Stimulated activated naive CD4-positive, alpha-beta T cell (primary cell): ENCODE data around the gene SPAG17.

Experiments
- DNase-seq, 6 experiments: peaks; one replicate each; lab custom pipeline; 2025; lab: John Stamatoyannopoulos, UW

Gene SPAG17

GRCh38 chr1:118118873-118119463 is 66.1 kb downstream of the SPAG17 start:
- no peak for DNase-seq

GRCh38 chr1:118118469-118118868 is 66.6 kb downstream of the SPAG17 start:
- no peak for DNase-seq

DNA sequence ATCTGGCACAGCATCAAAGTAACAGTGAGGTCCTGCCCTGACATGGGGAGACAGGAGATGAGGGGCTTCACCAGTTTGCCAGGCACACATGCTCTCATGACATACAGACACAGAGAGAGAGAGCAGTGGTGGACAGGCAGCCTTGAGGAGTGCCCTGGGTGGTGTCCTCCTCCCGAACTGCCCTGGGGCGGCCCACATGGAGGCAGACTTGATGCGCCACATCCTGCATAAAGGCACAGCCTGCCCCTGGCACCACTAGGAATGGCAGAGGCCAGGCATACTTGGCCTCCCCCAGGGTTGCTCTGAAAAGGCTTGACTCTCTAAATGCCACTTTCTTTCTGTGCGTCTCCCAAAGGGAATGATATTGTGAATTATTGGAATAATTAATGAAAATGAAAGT is 67.5 kb downstream of the SPAG17 start:
- DNase-seq = no peak

GRCh38 chr1:118116909-118117308 is 68.1 kb downstream of the SPAG17 start:
- no peak for DNase-seq

DNA sequence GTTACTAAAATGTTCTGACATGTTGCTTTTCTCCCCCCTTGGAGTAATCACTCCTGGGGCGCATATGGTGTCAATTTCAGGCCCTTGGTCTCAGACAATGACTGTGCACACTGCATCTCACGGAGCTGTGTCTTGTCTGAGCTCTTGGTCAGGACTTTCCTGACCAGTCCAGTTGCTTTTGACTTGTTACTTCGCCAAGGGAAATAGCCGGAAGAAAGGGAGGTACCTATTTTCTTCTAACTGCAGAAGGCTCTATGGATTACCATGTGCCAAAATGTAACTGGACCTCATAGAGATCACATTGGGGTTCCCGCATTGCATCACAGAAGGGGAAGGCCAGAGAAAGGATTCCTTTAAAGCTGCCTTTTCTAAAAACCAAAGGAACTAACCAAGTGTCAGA is 68.6 kb downstream of the SPAG17 start:
- DNase-seq = no peak

DNA sequence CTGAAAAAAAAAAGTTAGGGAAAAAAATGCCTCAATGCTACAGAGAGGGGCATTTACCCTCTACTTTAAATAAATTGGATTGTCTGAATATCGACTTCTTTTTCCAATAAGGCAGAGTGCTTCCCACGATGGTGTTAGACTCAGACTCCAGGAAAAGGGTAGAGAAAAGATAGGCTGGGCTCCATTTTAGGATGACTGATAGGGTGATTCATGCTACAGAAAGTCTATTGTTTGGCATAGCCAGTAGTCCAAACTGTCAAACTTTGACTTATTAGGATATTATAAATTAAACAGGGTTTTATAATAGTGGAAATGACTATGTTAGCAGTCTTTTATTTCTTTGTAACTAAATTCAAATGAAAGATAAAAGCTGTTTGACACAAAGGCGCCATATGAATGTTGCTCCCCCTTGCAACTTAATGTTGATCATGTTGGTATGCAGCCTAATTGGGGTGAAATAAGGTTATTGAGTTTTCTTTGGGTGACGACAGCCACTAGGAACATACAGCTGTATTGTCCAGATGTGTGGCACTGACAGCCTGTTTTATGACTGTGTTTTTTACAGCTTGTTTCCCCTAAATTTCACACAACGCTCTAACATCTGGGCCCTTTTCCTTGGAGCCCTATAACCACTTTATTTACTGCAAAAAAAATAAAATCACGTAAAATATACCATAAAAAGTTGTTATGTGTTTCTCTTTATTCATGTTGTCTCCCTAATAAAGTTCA is 69.3 kb downstream of the SPAG17 start:
- no peak for DNase-seq

DNA sequence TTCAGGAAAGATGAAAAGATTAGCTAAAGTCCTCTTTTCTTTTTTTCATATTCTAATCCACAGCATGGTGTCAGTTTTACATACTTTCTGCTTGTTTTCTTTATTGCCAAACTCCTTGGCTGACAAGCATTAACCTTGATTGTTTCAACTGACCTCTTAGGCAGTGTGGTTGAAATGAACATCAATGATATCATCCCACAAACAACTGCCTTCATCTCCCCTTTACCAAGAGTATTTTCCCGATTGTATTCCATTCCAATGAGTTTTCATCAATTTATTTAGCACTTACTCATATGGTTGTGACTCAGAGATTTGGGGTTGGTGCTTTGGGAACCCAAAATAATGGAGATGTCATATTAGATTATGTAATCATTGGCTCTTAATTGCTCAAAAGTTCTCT is 71.8 kb downstream of the SPAG17 start:
- no peak for DNase-seq

- DNase-seq = no peak
Measured at GRCh38 chr1:118110580-118110979, 74.4 kb downstream of the SPAG17 start.

DNA sequence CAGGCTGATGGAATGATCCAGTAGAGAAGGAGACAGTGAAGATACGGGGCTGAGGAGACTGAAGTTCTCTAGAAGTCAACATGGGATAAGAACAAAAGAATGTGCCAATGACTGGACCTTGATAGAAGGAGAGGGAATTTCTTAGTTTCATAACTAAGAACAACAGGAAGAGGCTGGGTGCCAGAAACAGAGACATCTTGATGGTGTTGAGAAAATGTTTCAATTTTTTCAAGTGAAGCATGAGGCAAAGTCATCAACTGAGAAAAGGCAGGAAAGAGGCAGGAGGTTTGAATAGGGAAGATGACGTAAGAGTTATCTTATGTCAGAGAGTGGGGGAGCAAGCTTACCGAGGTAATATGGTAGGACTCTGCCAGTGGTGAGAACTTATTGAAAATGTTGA is 80.1 kb downstream of the SPAG17 start:
- DNase-seq = no peak

- no peak for DNase-seq
Measured at GRCh38 chr1:118102445-118102844, 82.6 kb downstream of the SPAG17 start.

GRCh38 chr1:118101999-118102398 is 83.0 kb downstream of the SPAG17 start:
- no peak for DNase-seq

GRCh38 chr1:118101515-118101844 is 83.5 kb downstream of the SPAG17 start:
- DNase-seq = no peak

DNA sequence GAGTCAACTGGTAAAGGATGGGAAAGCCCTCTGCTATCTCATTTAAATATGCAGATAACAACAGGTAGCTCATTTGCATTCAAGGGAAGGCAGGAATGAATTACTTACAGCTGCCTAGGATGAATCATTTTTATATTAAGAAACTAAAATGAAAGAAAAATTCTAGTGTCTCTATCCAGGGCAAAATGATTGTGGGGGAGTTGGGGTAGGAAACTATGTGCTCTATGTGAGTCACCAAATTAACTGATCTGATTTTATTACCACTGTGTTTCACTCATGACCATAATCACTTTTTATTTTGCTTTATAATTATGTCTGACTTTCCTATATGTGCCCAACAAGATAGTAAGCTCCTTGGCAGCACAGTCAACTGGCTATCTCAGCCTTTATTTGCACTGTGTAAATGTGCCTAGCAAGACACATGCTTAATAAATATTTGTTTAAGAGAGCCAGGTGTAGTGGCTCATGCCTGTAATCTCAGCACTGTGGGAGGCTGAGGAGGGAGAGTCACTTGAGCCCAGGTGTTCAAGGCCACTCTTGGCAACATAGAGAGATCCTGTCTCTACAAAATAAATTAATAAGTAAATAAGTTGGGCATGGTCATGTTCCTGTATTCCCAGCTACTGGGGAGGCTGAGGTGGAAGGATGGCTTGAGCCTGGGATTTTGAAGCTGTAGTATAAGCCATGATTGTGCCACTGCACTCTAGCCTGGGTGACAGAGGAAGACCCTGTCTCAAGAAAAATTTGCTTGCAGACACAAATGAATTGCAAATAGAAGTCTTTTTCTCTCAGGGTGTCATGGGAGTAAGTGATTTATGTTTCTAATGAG is 84.1 kb downstream of the SPAG17 start:
- no peak for DNase-seq

DNA sequence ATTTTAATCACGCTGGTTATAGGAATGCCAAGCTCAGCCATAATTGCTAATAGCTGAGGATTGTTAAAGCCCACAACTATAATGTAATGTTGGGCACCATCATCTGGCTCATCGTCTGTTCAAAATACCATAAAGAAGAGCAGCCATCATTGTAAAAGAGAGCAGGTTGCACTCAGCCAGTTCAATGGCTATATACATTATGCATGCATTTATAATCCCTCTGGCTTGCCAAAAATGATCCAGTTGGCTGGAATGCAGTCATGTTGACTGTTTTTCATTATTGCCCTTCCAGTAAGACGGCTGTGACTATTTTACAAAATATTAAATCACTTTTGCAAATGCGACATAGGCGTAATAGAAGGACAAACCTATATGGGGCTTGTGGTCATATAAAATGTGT is 85.3 kb downstream of the SPAG17 start:
- no peak for DNase-seq

DNA sequence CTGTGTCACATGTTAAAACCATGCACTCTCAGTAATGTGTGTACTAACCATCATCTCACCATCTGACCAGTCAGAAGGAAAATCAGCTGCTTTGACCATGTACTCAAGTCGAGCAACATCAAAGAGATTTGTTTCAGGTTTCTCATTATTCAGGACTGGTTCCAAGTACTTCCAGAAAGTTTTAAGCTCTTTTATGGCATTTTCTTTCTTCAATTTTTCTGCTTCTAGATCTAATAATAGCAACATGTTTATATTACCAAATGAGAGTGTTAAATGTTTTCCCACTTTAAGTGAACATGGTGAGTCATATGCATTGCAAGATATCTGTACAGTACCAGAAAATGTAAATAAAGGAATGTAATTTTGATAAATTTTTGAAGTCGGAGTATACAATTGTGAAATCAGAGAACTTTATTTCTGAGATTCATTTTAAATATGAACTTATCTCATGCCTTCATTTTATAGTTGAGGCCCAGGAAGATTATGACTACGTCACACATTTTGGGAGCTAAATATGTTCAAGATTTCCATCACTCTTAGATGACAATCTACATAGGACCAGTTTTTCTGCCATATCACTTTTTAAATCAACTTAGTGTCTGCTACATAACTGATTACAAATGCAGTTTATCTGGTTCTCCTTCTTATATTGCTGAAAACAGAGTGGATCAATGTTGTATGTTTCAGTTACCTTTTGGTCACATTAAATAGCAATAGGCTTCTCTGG is 87.2 kb downstream of the SPAG17 start:
- no peak for DNase-seq

DNA sequence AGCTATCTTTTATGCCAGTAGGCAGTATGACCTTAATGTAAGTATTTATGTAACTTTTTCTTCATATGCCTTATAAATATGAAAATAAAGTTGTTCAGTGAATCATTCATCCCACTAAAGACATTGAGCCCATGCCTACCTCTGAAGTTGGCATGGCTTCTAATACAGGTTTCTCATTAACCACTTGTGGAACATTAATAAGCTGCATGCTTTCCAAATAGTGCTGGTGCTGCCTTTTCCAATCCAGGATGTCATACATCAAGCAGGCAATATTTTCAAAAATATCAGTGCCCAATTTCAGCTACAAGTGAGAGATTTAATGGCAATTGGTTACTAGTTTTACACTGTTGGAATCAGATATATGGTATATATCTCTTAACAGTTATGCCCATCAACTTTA is 92.0 kb downstream of the SPAG17 start:
- no peak for DNase-seq

DNA sequence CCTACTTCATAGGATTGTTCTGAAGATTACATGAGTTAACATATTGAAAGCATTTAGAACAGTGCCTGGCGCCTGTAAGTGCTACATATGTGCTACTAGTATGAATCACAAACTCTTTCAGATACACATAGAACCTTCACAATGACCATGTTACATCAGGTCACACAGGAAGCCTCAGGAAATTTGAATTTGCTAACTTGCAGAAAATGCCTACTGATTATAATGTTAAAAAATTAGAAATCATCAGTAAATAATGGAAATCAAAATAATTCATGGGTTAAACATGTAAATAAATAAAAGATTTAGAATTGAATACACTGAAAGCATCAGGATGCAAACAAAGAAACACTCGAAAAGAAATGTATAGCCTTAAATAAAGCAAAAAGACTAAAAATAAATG is 94.9 kb downstream of the SPAG17 start:
- no peak for DNase-seq

DNA sequence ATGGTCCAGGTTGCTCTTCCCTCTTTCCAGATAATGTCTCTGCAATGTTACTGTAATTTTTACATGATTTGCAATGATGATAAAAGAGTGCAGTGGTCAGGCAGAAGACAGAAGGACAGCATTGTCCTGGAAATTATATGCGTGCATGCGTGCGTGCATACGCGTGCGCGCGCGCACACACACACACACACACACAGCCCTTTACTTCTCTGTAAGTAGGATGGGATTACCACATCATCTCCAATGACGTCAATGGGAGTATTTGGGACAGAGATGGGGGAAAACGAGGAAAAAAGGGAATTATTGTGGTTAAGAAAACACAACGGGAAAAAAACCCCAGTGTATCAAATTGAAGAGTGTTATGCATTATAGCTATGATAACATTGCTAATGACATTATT is 99.7 kb downstream of the SPAG17 start:
- DNase-seq = no peak

DNA sequence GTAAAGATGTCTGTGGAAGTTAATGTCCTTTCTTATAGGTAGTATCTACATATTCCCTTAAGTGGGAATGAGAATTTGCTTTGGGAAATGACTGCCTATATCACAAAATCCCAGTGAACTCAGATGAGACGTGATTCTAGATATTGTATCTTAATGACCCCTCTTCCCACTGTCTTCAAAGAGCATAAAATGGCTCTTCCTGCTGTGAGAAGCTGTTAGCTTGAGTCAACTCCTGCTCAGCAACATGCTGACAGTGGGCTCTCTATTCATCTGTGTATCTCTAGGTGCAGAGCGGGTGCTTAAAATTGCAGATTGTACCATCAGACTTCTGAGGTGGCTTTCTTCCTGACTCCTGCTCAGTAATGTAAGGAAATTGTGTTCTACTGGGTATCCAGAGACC is 100.6 kb downstream of the SPAG17 start:
- no peak for DNase-seq

- DNase-seq = no peak
Measured at GRCh38 chr1:118082984-118083383, 102.0 kb downstream of the SPAG17 start.

DNA sequence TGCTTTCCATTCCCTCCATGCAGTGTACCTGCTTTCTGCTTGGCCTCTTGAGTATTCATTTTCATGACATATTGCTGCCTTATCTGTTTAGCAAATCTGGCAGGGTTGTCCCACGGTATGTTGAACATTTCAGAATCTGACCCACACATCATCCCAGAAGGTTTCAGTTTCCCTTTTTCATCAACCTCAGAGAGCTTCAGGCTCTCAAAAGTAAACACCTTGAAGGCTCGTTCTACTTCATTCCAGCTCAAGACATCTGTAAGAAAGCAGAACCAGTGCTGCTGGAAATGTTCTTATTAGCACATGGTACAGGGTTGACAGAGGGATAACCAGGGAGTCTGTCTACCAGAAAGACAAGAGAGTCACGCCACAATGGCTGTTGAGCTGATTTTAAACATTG is 103.6 kb downstream of the SPAG17 start:
- DNase-seq = no peak

DNA sequence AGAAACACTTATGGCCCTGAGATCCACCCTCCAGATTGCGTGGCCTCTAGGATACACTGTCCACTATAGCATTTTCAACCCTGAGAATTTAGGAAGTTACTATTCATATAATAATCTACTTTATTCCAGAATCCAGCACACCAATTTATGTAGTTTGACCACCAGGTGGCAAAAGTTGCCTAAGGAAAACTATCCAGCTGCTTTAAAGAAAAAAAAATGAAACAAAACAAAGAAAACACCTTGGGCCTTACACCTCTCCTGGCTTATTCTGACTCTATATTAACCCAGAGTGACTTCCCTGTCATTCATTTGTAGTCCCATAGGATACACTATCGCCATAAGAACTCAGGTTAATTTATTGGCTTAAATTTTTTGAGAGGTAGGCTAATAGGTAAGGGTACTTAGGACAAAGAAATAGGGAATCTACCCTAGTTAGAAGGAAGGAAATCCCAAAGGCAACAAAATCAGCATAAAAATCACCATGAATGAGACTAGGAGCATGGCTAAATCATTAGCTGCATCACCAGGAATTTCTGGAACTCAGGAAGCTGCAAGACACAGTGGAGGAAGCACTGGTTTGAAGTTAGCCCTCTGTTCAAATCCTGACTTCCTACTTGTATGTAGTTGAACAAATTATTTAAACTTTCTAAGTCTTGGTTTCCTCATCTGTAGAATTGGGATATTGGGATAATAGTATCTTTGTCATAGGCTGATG is 107.5 kb downstream of the SPAG17 start:
- DNase-seq = no peak
